SH-SY5Y (cell line): ENCODE data around the gene CCDC81.

Experiments used
- GATA2 ChIP-seq: IDR thresholded peaks from 2 replicates; pipeline ENCODE4 v1.6.1; 2011; ENCODE audit warnings: mild to moderate bottlenecking, low read depth, low read length
- GATA3 ChIP-seq: IDR thresholded peaks from 2 replicates; pipeline ENCODE4 v1.6.1; 2011; ENCODE audit warnings: low read depth, mild to moderate bottlenecking, low read length, moderate library complexity

DNA sequence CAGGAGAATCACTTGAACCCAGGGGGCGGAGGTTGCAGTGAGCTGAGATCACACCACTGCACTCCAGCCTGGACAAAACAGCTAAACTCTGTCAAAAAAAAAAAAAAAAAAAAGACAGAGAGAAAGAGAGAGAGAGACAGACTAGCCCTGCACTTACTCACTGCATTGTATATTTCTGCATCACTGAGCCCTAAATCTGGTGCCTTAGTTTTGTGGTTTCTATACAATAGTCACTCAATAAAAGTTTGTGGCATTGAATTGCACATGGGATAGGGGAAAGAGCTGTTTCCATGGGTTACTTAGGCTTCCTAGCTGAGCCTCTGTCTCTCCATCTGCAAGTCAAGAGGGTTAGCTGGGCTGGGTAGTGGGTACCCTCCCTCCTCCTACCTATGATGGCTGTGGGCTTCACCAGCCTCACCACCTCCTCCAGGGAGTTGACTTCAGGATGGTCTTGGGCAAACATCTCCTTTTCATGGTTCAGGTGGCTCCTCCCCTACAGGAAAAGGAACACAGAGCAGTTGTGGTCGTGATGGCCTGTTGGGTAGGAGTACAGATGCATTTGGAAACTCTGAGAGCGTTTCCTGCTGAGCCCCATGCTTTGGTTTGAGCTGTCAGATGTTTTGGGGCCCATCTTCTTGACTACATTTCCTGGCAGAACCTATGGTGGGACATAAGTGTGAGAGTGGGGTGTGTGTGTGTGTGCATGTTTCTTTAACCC is 73.2 kb downstream of the CCDC81 start:
- TF ChIP-seq GATA2 (no peak), GATA3 (no peak)
